GM21717 (cell line): ENCODE data around the gene ICA1.
"Not testable (repeated sequence)": the region's sequence is repeated elsewhere in the genome, so short reads cannot be mapped to it uniquely, and the experiment has no call there.

Experiments
- ATAC-seq: cut with Tn5 transposase; IDR thresholded peaks from one replicate; pipeline ENCODE4 v1.9.1; 2021; ENCODE audit warnings: mild to moderate bottlenecking, moderate library complexity; ENCODE audit not compliant: unreplicated experiment

ICA1 gene

DNA sequence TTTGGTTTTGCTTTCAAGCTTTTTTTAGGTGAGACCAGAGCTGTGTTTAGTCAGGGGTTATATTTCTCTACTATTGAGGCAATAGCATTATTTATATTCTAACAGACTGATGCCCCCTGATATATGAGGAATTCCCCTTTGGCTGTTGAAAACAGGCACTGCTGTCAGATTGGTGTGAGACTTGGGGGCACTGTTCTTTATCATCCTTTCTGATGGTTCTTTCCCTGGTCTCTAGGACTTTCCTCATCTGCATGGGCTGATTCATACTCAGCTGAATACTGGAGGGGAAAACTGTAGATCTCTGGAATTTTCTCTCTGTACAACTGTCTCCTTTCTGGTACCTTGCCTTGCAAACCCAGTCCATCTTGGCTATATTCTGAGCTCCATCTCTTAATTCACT lies 10.0 kb upstream of the ICA1 start:
- no peak for ATAC-seq

DNA sequence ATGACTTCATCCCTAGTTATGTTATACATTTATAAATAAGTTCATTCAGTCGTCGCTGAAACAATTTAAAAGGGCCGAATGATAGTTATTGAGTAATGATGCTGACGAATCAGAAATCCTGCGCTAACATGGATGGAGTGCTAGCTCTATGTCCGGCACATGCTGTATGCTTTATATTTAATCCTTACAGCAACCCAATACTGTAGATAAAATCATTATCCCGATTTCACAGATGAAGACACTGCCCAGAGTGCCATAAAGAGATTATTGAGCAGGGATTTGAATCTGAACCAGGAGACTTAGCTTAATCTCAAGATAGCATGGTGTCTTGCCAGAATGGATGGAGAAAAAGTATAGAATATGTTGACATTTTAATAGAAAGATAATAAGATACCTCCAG lies 1.1 kb upstream of the ICA1 start:
- no peak for ATAC-seq

DNA sequence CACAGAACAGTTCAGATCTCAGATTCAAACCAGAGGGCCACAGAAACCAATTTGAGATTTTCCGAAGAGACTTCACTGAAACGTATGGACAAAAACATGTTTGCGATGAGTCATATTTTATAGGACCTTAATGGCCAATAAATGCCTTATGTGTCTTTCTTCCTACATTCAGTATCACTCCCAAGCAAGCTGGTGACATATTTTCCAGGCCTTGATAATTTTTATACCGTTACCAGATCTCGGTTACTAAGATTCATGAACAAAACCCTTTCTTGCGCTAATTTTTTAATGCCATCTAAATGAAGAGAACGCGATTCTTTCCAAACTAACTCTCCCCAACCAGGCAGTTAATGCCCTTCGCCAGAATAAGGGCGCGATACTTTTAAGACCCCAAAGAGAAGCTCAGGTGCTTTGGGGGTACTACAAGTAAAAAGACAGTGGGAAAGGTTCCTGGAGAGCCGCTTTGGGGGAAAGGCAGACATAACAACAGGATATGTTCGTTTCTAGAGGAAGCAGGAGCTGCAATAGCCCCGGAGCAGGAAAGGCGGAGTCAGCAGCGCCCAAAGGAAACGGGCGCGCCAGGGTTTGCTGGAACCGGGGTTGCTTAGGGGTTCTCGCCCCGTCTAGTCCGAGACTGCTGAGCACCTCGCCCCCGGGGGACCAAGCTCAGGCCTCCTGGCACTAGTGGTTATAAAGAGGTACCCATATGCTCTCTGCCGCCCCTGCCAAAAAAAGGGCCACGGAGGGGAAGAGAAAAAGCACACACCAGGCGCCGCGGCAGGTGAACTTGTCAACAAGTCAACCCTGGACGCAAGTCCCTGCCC lies 884 bp downstream of the ICA1 start:
- no peak for ATAC-seq

DNA sequence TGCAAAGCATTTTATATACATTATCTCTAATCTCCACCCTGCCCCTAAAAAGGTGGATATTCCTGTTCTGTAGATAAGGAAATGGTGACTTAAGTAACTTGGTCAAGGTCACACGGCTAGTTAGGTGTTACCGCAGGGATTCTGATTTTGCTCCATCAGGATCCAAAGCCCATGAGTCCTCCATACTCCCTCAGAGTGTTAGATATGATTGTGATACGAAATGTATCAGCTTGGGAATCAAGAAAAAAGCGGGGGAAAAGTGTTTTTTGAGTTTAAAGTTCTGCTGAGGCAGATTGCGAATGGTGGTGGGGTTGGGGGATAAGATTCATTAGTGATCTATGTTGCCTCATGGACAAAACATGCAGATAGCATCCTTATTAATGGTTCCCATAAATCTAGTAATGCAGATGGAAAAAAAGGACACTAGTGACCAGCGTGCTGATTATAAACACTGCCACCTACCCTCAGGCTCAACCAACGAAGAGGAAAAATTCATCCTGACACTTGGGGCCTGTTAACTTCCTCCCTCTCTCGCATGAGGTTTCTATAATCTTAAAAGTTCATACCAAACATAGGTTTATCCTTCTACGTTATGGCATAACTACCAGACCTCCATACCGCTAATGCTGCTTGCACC lies 2.3 kb downstream of the ICA1 start:
- ATAC-seq, result no peak

DNA sequence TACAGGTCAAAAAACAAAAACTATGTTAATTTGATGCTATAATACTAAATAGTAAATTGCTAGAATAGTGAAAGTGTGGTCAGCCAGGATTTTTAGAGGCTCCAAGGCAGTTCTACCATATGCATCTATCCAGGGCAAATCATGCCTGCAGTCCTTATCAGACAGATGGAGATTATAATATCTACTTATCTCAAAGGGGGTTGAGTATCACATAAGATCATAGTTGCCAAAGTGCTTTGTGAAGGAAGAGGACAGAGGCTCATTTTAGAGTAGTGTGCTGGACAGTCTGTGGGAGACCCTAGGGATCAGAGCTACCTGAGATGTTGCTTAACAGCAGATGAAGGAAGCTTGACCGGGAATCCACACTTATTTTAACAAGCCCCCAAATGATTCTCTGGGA lies 3.2 kb downstream of the ICA1 start:
- ATAC-seq, result no peak

DNA sequence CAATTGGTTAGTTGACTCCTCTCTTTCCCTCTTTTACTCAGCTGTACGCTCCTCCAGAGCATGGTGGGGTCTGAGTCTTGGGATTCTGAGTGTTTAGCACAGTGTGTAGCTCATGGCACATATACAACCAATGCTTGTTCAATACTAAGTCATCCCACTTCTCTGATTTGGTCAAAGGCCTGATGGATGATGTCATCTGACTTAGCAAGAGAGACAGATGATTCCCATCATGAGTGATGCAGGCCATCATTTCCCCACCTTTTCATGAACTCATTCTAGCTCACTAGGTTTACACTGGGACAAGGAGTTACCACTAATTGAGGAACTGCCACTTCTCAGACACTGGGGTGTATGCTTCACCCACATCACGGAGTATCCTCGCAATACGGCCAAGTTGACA lies 3.8 kb downstream of the ICA1 start:
- ATAC-seq, result no peak

DNA sequence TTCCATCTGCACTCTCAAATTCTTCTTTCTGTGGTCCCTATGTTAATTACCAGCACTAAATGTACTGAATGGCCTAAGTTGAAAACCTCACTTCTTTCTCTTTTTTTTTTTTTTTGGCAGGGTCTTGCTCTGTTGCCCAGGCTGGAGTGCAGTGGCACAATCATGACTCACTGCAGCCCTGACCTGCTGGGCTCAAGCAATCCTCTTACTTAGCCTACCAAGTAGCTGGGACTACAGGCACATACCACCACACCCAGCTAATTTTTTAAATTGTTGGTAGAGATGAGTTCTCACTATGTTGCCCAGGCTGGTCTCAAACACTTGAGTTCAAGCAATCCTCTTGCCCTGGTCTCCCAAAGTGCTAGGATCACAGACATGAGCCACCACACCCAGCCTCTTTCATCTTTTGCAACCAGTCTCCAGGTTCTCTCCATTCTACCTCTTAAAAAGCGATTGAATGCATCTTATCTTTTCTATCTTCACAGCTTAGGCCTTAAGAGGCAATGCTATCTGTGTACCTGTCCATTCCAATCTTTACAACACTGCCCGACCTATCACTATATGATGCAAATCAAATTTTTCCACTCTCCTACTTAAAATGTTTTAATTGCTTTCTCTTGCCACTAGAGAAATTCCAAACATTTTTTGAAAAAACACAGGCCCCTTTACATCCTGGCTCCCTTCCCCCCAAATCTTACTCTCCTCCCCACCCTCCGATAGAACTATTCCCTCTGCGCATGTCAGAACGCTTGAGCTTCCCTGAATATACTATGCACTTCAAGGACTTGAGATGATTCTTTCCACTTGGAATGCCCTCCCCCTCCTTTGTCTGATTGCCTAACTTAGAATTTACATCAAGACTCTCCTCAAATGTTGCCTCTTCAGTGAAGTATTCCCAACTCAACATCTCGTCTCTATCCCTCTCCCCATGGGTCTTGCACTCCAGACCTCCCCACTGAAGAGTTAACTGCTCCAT lies 6.0 kb downstream of the ICA1 start:
- ATAC-seq, result no peak

DNA sequence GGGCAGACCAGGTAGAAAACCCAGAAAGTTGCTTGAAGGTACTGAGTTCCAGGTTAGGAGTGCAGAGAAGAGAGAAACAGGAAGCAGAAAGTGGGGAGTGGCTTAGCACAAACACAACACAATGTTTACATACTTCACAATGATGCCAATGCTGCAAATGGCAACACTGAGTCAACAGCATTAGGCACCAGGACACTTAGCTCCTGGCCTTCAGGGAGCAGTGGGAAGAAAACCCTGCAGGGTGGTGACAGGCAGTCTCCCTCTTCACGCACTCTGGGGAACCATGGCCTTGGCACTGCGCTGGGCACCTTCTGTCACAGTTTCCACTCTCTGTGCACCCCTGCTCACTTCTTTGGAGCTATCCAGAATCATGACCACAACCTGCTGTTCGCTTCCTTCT lies 7.3 kb downstream of the ICA1 start:
- ATAC-seq, result no peak

DNA sequence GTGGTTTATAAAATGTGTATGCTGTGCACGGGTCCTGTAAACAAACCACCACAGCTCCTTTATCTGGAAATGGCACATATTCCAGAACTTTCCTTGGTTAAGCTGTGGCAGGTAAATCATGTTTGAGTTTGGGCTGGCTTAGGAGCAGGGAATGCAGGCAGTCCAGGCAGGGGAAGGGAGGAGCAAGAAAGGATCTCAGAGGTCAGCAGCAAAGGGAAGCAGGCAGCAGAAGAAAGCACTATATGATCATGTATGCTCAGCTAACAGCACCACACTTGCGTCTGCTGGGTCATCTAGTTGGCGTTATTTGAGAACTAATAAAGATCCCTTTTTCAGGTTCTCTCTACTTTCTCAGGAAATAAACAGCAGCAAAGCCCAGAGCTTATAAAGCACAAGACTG lies 7.8 kb downstream of the ICA1 start:
- ATAC-seq, result no peak

DNA sequence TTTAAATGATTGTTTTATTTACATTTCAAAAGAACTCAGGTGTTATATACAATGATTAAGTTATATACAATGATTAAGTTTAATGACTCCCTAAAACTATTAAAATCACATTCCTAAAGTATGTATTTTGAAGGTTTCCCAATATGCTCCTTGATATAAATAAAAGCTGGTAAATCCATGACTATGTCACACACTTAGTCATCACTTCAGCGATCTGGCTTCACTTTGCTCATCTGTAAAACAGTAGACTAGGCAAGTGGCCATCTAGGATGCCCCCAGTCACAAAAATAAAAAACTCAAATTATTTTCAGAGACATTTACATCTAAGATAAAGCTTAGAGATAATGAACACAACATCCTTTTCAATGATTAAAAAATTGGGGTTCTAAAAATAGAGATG lies 10.8 kb downstream of the ICA1 start:
- no peak for ATAC-seq

DNA sequence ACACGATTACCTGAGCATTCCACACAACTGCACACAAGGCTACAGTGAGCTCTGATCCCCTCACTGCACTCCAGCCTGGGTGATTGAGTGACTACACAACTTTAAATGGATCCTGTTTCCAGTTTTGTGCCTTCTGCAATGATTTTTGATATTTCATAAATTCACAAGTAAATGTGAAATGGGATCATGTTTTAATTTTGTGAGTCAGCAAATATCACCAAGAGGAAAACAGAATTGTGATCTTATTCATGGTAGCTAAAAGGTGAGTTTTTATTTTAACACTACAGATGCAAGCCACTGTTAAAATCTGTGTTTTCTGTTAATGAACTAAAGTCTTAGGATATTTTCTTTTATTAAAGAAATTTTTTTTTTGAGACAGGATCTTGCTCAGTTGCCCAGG lies 11.4 kb downstream of the ICA1 start:
- no peak for ATAC-seq

DNA sequence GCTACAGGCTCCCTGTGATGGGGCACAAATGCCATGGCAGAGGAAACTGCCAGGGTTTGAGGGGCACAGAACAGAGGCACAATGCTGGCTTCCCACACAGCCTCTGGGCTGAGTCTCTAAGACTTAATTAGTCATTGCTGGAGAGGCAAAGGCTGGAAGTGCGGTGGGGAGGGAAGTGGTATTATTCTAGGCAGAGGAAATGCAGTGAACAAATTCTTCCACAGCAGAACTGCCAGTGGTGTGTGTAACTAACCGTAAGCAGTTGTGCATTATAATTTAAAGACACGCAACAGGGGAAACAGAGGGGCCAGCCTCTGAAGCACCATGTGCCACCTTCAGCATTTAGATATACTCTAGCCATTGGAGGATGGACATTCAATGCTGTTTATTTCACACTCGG lies 12.8 kb downstream of the ICA1 start:
- no peak for ATAC-seq

DNA sequence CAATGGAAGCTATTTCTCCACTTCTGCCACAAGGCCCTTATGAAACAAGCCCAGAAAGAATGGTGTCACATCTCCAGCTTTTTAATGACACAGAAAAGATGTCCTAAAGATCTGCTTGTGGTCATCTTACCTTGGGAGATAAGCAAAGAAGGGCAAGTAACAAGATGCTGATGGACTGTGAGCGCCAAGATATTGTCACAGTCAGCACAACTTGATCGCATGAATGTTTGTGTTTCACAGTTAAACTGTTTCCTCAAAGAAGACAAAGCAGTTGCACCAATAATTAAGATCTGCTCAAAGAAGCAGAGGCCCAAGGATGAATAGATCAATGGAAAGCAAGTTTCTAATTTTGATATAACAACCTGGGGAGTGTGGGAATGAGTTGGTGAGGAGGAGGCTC lies 15.9 kb downstream of the ICA1 start:
- ATAC-seq, result no peak

DNA sequence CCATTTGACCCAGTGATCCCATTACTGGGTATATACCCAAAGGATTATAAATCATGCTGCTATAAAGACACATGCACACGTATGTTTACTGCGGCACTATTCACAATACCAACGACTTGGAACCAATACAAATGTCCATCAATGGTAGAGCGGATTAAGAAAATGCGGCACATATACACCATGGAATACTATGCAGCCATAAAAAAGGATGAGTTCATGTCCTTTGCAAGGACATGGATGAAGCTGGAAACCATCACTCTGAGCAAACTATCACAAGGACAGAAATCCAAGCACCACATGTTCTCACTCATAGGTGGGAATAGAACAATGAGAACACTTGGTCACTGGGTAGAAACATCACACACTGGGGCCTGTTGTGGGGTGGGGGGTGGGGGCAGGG lies 16.9 kb downstream of the ICA1 start:
- not testable (repeated sequence) for ATAC-seq

DNA sequence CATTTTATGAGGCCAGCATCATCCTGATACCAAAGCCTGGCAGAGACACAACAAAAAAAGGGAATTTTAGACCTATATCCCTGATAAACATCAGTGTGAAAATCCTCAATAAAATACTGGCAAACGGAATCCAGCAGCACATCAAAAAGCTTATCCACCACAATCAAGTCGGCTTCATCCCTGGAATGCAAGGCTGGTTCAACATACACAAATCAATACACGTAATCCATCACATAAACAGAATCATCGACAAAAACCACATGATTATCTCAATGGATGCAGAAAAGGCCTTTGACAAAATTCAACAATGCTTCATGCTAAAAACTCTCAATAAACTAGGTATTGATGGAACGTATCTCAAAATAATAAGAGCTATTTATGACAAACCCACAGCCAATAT lies 18.9 kb downstream of the ICA1 start:
- not testable (repeated sequence) for ATAC-seq

DNA sequence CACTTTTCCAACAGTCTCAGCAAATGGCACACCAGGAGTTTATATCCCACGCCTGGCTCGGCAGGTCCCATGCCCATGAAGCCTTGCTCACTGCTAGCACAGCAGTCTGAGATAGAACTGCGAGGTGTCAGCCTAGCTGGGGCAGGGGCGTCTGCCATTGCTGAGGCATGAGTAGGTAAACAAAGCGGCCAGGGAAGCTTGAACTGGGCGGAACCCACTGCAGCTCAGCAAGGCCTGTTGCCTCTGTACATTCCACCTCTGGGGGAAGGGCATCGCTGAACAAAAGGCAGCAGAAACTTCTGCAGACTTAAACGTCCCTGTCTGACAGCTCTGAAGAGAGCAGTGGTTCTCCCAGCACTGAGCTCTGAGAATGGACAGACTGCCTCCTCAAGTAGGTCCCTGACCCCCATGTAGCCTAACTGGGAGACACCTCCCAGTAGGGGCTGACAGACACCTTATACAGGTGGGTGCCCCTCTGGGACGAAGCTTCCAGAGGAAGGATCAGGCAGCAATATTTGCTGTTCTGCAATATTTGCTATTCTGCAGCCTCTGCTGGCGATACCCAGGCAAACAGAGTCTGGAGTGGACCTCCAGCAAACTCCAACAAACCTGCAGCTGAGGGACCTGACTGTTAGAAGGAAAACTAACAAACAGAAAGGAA lies 22.1 kb downstream of the ICA1 start:
- ATAC-seq, result not testable (repeated sequence)

DNA sequence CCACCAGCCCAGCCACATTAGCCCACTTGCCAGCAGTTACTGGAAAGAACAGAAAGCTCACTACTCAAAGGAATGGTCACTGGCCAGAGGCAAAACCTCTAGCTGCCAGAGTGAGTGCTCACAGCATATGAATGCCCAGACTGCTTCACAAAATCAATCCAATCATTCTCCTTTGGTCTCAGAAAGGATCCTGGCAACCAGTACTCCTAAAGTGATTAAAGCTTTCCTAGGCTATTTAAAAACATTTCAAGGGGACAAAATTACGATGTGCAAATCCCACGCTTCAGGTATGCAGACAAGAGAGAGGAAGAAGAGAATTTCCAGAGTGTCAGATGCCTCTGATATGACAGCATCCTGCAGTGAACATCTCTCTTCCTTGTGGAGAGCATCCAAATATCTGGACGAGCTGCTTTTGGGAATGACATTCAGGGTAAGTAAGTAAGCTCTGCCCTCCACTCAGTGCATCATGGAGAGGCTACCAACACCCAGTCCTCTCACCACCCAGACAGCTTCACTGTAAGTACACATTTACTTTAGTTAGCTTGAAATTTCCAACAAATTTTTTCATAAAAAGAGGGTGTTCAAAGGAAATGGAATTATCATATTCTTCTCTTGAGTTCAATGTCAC lies 25.1 kb downstream of the ICA1 start:
- no peak for ATAC-seq

DNA sequence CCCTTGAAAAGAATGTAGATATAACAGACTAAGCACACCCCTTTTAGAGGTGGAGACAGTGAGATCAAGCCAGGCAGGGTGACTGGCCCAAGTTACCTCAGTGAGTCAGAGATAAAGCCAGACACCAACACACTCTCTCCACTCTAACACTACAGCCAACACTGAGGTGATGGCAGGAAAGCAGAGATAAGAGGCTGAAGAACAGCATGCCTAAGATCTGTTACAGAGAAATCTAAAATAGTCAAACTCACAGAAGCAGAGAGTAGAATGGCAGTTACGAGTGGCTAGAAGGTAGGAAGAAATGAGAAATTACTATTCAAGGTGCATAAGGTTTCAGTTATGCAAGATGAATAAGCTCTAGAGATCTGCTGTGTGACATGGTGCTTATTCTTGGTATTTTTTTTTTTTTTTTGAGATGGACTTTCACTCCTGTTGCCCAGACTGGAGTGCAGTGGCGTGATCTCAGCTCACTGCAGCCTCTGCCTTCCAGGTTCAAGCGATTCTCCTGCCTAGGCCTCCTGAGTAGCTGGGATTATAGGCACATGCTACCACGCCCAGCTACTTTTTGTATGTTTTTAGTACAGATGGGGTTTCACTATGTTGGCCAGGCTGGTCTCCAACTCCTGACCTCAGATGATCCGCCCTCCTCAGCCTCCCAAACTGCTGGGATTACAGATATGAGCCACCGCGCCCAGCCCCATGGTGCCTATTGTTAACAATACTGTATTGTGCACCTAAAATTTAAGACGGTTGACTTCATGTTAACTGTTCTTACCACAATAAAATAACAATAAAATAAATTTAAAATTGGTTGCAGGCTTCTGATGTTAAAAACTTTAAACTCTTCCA lies 28.7 kb downstream of the ICA1 start:
- ATAC-seq, result peak; percentile 49

DNA sequence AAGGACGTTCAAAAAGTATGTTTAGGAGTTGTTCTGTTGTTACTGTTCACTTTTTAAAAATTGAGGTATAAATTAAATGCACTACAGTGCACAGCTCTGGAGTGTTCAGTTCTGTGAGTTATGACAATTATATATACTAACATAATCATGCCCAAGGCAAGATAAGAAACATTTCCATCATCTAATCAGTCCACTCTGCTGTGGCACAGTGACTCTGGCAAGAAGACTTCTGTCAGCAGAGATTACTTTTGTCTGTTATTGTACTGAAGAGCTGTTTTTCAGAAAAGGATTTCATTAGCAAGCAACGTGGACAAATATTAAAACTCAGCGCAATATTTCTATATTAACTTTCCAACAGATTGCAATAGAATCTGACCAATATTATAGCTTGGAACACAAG lies 32.0 kb downstream of the ICA1 start:
- ATAC-seq, result no peak
